HepG2 (cell line): ENCODE measurements around the gene COL9A2. TPM values are rescaled to one million over a fixed set of nuclear protein-coding genes. Genes with fewer than 3 reads are reported as not detected.

Experiments
- ATF1 ChIP-seq: IDR thresholded peaks from 2 replicates; pipeline ENCODE4 v1.6.1; 2016; ENCODE audit warnings: mild to moderate bottlenecking, control low read depth
- HOXA5 ChIP-seq: sonication (generic); formaldehyde crosslinking; IDR thresholded peaks from 2 replicates; pipeline ENCODE4 v1.4.0; 2020; ENCODE audit warnings: missing genetic modification reagents
- KIAA2018 ChIP-seq: sonication (generic); formaldehyde crosslinking; IDR thresholded peaks from 2 replicates; pipeline ENCODE4 v1.5.0; 2020; ENCODE audit warnings: mild to moderate bottlenecking, missing genetic modification reagents, borderline replicate concordance
- MYNN ChIP-seq: sonication (generic); formaldehyde crosslinking; IDR thresholded peaks from 2 replicates; pipeline ENCODE4 v1.4.0; 2020; ENCODE audit warnings: mild to moderate bottlenecking, low read depth, missing genetic modification reagents
- RFXANK ChIP-seq: IDR thresholded peaks from 2 replicates; pipeline ENCODE4 v1.6.1; 2016
- THAP9 ChIP-seq: sonication (generic); formaldehyde crosslinking; IDR thresholded peaks from 2 replicates; pipeline ENCODE4; 2020; ENCODE audit warnings: missing genetic modification reagents, mild to moderate bottlenecking, borderline replicate concordance
- ZNF646 ChIP-seq: sonication (generic); formaldehyde crosslinking; IDR thresholded peaks from 2 replicates; pipeline ENCODE4 v1.9.0; 2021; ENCODE audit warnings: mild to moderate bottlenecking, missing genetic modification reagents
- polyA plus RNA-seq, 8 experiments: library from polyadenylated mRNA; depleted of rRNA in 3 of 8; stranded (reverse) in 7 of 8; unstranded in 1 of 8; fragments of >200 nt; fragmentation: Illumina TruSeq in 4 of 8; extraction: Trizol in 4 of 8; gene quantifications; 2 replicates each; pipeline versions ENCODE4 v1.2.1 to v1.2.3, GENCODE V29; 2011 to 2016; ENCODE audit warnings: low read depth in 4 of 8, missing spikeins in 1 of 8, mixed read lengths in 1 of 8; ENCODE audit not compliant: insufficient read depth in 1 of 8
- total RNA-seq, 5 experiments: library from RNA; depleted of rRNA; stranded (reverse); fragments of >200 nt; fragmentation: Illumina TruSeq; extraction: Trizol; gene quantifications; 2 replicates each; pipeline ENCODE4 v1.2.3, GENCODE V29; 2016; ENCODE audit warnings: low read depth in 1 of 5
- TF ChIP-seq, protein P1 (sequence below): IDR thresholded peaks from 2 replicates; pipeline ENCODE4 v1.6.1; 2016; ENCODE audit warnings: low read depth

The COL9A2 gene
- total and polyA plus RNA-seq, 2 of the 13 experiments (the other 11 are each of a cell fraction or from before 2014, with no cell fraction given): 20.2 to 26.9 TPM

- TF ChIP-seq THAP9: peak; percentile 100
- TF ChIP-seq MYNN: peak; percentile 92; the same call in 1 of the 2 replicates
- TF ChIP-seq ATF1: peak; percentile 87
- TF ChIP-seq ZNF646 (CRISPR knock-in tag): peak; percentile 56; the same call in 1 of the 2 replicates
- TF ChIP-seq, protein P1, sequence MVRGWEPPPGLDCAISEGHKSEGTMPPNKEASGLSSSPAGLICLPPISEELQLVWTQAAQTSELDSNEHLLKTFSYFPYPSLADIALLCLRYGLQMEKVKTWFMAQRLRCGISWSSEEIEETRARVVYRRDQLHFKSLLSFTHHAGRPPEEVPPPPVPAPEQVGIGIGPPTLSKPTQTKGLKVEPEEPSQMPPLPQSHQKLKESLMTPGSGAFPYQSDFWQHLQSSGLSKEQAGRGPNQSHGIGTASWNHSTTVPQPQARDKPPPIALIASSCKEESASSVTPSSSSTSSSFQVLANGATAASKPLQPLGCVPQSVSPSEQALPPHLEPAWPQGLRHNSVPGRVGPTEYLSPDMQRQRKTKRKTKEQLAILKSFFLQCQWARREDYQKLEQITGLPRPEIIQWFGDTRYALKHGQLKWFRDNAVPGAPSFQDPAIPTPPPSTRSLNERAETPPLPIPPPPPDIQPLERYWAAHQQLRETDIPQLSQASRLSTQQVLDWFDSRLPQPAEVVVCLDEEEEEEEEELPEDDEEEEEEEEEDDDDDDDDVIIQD: peak; percentile 66
- no peak; the same call in 1 of the 2 replicates for TF ChIP-seq RFXANK (CRISPR knock-in tag)
- TF ChIP-seq KIAA2018 (CRISPR knock-in tag): no peak
- no peak for TF ChIP-seq HOXA5 (CRISPR knock-in tag)
These were observed 59.2 kb downstream of the COL9A2 start, which contains the start of gene ZMPSTE24 (continued) for GRCh38 chr1:40257688-40258444.
